Stimulated activated CD4-positive, alpha-beta T cell treated with anti-CD3 and anti-CD28 coated beads, Interleukin-15, amount 100 ng/mL, for 48 hours (primary cell): ENCODE data around the gene SLC1A4.
"Not testable (repeated sequence)": the region's sequence is repeated elsewhere in the genome, so short reads cannot be mapped to it uniquely, and the experiment has no call there.

Experiments
- DNase-seq, 2 donors: peaks; one replicate each; pipeline ENCODE4 v3.0.0-alpha.2; 2020; ENCODE audit warnings: low read depth in 2 of 2

SLC1A4 gene

DNA sequence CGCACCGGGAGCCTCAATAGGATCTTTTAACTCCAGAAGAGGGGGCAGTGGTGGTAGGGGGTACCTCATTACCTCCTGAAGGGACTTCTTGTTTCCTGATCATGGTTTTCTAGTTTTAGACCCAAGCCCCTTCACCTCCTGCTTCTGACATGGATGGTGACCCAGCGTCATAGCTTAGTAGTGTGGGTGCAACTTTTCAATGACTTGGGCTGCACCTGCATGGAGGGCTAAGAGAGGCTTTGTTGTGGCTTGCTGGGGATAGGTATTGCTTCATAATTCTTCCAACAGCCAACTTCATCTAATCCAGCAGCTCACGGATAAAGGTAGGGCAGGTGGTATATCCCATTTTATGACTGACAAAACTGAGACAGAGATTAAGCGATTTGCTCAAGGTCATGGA lies 3.0 kb downstream of the SLC1A4 start:
- no peak for DNase-seq

- DNase-seq, result no peak
Measured at GRCh38 chr2:64992990-64993389, 3.8 kb downstream of the SLC1A4 start.

GRCh38 chr2:64995041-64995440 lies 5.8 kb downstream of the SLC1A4 start:
- DNase-seq, result no peak

DNA sequence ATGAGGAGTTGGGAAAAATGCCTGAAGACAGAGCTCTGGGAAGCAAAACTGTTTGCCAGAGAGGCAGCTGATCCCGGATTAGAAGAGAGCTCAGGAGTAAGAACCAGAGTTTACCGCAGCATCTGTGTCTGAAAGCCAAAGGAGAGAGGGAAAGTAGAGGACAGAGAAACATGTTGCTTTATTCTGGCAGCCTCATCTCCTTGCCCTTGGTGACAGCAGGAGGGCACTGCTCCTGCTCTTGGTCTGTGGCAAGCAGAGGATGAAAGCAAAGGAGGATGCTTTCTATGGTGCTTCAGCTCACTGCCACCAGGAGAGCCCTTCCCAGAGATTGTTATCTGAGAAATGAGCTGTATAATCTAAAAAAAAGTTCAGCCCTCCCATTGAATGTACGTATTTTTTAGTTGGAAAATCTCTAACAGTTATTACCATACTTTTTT lies 7.7 kb downstream of the SLC1A4 start:
- DNase-seq, result no peak

DNA sequence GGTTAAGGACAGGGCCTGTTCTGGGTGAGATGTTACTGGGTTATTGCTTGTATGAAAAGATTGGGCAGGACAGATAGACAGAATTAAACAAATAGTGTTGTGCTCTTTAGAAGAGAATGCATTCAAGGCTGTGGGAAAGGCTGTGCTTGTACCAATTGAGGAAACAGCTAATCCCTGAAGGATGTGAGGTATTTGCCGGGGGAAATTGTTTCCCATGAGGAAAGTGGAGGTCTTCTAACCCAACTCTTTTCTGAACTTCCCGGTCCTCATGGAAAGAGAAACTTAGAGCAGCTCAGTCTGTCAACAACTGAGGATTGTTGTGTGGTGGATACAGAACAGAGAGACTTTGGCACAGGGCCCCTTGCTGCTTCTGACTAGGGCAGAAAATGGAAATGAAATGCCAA lies 9.5 kb downstream of the SLC1A4 start:
- no peak for DNase-seq

DNA sequence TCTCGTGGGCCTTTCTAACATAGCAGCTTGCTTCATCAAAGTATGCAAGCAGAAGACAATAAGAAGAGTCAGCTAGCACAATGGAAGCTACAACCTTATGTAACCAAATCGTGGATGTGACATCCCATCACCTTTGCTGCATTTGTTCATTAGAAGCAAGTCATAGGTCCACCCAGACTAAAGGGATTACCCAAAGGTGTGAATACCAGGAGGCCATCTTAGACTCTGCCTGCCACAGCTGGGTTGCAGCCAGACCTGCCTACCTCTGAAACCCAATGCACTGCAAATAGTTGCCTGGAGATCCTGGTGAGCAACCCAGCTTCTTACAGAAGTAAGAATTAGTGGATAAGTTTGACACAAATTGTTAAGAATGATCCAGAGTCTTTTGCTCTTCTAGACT lies 10.6 kb downstream of the SLC1A4 start:
- no peak for DNase-seq

DNA sequence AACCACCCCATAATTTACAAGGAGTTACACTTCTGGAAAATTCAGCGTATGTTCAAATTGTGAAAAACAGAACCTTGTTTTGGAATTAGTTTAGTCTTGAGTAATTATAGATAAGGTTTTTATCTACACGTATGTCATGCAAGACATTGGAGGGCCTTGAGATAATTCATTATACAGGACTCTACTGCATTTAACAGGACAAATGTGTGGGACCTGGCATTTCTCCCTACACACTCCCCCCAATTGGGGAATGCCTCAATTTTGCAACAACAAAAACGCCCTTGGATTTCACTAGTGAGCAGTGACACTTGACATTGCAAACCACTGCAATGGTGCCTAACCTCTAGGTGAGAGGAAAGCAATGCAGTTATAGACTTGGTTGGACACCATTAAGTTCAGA lies 11.4 kb downstream of the SLC1A4 start:
- DNase-seq, result no peak

- DNase-seq, result no peak
Measured at GRCh38 chr2:65003037-65003436, 13.8 kb downstream of the SLC1A4 start.

GRCh38 chr2:65004232-65004631 lies 15.0 kb downstream of the SLC1A4 start:
- DNase-seq, result not testable (repeated sequence)

DNA sequence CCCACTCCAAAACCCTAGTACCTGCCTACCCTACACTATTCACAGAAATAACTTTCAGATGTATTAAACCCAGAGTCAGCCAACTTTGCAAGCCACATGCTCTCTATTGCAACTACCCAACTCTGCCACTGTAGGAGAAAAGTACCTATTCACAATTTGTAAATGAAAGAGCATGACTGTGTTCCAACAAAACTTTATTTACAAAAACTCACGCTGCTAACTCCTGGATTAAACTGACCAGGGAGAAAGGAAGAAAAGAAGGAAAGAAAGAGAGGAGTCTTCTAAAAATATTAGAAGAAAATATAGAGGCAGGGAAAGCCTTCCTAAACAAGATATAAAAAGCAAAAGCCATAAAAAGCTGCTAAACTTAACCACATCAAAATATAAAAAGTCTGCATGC lies 24.6 kb downstream of the SLC1A4 start:
- DNase-seq, result no peak

- DNase-seq, result no peak
Measured at GRCh38 chr2:65015731-65016130, 26.5 kb downstream of the SLC1A4 start.

- no peak for DNase-seq
Measured at GRCh38 chr2:65016789-65017188, 27.6 kb downstream of the SLC1A4 start.

DNA sequence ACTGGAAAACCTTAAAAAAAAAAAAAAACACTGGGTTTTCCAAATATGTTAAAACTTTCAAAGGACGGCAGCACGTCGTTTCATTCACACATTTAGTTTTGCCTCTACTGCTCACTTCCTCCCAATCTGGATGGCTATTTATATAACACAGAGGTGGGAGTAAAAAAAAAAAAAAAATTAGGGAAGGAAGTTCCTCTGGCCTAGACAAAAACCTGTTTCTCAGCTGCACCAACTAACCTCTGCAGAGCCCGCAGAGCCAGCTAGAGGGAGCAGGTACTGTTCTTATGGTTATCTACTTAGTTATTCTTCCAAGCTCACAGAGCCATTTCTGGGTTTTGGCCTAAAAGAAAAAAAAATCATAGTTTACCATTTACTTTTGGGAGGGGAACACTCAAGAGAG lies 28.1 kb downstream of the SLC1A4 start:
- DNase-seq, result no peak

- DNase-seq, result no peak
Measured at GRCh38 chr2:65018141-65018582, 29.0 kb downstream of the SLC1A4 start.

- no peak for DNase-seq
Measured at GRCh38 chr2:65019010-65019409, 29.8 kb downstream of the SLC1A4 start.

- no peak for DNase-seq
Measured at GRCh38 chr2:65019675-65020195, 30.5 kb downstream of the SLC1A4 start.

GRCh38 chr2:65020251-65020650 lies 31.1 kb downstream of the SLC1A4 start:
- DNase-seq, result not testable (repeated sequence)

- no peak for DNase-seq
Measured at GRCh38 chr2:65020943-65021528, 31.8 kb downstream of the SLC1A4 start.

GRCh38 chr2:65021709-65022108 lies 32.5 kb downstream of the SLC1A4 start:
- no peak for DNase-seq

DNA sequence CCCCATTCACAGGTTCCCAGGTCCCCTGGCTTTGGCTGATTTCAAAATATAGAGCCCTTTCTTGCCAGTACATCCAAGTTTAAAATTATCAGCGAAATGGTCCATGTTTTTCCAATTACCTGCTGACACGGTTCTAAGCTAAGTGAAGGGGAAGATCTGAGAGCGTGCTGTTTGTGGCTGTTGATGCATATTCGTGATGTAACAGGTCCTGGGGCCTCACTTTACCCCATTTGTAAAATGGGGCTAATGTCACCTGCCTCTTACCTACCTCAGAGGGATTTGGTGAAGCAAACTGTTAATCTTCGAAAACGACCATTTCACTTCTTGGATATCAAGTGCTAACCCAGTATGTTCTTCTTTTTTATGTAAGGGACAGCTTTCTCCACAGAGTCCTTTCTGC lies 33.0 kb downstream of the SLC1A4 start:
- no peak for DNase-seq

DNA sequence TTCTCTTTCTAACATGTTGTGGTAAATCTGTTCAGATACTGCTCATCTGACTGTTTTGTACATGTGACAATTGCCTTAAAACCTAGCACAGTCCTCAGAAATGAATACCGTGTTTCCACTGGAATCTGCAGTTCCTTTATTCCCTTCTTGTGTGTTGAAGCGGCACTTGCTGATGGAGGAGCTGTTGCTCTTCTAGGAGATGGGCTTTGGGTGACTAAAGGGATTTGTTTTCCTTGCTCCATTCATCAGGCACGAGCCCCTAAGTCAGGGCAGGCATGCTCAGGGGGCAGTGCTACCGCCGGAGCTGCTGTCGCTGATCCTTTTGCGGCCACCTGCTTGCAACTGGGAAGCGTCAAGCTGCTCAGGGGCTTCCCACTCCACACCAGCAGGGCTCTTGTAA lies 34.5 kb downstream of the SLC1A4 start:
- DNase-seq, result no peak

DNA sequence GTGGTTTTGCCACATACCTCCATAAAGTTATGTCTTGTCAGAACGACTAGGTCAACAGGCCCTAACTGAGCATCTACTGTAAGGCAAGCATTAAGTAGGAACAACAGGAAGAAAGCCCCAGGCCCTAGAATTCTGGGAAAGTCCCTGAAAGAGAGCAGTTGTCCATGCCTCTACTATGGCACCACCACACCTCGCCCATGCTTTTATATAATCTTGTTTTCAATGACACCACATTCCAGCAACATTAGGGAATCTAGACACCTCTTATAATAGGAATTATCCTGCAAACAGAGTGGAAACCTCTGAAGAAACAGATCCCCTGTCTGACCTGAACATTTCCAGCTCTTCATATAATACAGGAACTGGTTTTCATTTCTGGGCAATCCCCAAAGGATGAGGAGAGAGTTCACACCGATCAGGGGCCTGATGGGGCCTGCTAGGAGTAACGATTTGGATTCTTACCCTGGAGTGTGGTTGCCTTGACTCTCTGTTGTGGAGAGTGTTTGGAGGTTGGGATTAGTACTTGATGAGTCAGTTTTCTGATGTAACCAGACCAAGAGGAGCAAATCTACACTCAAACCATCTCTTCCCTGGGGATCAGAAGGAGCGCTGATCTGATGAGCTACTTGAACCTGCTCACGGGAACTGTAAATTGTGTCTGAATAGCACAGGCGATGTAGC lies 35.1 kb downstream of the SLC1A4 start:
- no peak for DNase-seq

DNA sequence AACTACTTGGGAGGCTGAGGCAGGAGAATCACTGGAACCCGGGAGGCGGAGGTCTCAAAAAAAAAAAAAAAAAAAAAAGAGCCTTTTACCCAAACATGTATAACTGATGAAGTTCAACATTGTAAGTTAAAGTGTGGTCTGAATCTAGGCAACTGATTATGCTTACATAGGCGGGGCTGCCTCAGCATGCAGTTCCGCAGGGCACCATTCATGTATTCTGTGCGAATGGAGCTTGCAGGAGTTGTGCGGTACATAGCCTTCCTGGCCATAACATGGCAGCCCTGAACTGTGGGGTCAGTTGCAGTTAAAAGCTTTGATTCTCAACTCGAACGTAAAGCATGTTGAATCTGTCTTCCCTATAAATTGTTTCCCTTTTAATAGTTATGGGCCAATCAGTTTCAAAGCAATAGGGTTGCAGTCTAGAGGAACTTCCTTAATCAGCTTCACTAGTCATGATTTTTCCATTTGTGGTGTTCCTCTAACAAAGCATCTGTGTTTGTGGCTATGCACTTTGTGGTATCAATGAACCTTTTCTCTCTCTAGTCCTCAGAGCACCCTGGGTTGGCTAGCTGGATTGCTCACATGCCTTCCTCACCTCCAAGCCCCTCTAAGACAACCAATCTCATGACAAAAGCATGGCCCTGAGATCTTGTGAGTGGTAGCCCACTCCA lies 36.4 kb downstream of the SLC1A4 start:
- DNase-seq, result no peak
